ENCODE data around the gene PAPOLA. TPM values are rescaled to one million over a fixed set of nuclear protein-coding genes. Genes with fewer than 3 reads are reported as not detected.

The PAPOLA gene
- total and polyA plus RNA-seq, 2 experiments from 2014 or later = 198 to 237 TPM

DNA sequence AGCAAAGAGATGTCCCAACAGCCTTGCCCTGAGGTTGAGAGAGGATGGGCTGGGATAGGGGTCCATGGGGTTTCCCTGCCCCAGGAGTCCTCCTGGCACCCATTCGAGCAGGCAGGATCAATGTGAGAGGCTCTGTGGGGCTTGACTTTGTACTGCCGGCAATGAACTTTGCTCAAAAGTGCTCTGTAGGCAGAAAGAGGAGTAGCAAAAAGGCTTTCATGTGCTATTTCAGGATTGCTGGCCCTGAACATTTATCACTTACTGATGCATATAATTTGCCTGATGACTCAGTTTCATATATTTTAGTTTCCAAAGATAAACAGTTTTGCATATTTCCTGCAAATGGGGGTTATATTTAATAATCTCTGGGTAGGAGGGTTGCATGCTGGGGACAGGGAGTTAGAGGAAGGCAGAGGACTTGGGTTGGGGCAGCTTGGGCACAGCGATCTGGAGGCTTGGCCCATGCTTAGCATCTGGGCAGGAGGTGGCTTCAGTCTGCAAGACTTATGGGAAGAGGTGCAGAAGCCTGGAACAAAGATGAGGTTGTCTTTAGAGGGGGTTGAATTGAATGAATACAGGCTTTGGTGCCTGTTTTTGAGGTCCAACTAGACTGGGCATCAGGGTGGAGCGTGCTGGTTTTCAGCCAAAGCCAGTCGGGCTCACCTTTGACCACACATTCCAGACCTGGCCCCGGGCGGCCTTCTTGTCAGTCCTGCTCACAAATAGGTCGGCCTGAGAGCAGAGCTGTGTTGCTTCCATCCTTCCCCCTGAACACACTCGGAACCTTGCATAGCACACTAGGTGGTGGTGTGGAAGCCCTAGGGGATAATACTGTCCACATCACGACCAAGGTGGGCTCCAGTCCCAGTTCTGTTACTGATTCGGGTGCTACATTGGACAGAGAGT is 101.4 kb downstream of the PAPOLA start:
- DNase-seq (ENCODE audit: low spot score) (no peak), ATAC-seq (no peak)
- Mint-ChIP-seq H3K4me3 (no peak overlapping the region), H3K9me3 (no peaks in the 10 kb centered on the region), H3K36me3 (ENCODE audit: low read depth) (no peaks in the 10 kb centered on the region), H3K4me1 (no peaks in the 10 kb centered on the region), H3K27me3 (ENCODE audit: insufficient read depth, low read depth, poor library complexity) (peaks cover 5% of the 10 kb centered on the region), H3K27ac (no peak overlapping the region)
- H3K4me2 ChIP-seq = no peak overlapping the region
- no peaks in the 10 kb centered on the region for H3K4me1 ChIP-seq (ENCODE audit: insufficient read depth)
- H4K20me1 ChIP-seq (replicated peaks; ENCODE audit: insufficient read depth) = no peaks in the 10 kb centered on the region
- 0 out of 2 replicates have a peak, but pooled peaks cover 10% of the 10 kb centered on the region for H3K9me2 ChIP-seq (ENCODE audit: insufficient read depth)
- no peaks in the 10 kb centered on the region for H3F3A ChIP-seq (replicated peaks; ENCODE audit: low read depth)
- TF ChIP-seq EZH2 (IDR thresholded peaks at IDR 0.05; ENCODE audit: low read depth, unreplicated experiment) (no peak), POLR2AphosphoS5 (IDR thresholded peaks at IDR 0.05; ENCODE audit: low read depth) (no peak), EZH2phosphoT487 (IDR thresholded peaks at IDR 0.05; ENCODE audit: unreplicated experiment) (no peak), JUNB (IDR thresholded peaks at IDR 0.05; ENCODE audit: unreplicated experiment) (no peak), ZNF331 (CRISPR knock-in tag; IDR thresholded peaks at IDR 0.05; ENCODE audit: low read depth) (no peak), NANOG (IDR thresholded peaks at IDR 0.05; ENCODE audit: borderline replicate concordance) (no peak), CREB1 (CRISPR knock-in tag; IDR thresholded peaks at IDR 0.05; ENCODE audit: low read depth) (no peak), ZNF114 (CRISPR knock-in tag; IDR thresholded peaks at IDR 0.05) (no peak), STAT1 (IDR thresholded peaks at IDR 0.05; ENCODE audit: unreplicated experiment) (no peak)
- TF ChIP-seq, protein P1, sequence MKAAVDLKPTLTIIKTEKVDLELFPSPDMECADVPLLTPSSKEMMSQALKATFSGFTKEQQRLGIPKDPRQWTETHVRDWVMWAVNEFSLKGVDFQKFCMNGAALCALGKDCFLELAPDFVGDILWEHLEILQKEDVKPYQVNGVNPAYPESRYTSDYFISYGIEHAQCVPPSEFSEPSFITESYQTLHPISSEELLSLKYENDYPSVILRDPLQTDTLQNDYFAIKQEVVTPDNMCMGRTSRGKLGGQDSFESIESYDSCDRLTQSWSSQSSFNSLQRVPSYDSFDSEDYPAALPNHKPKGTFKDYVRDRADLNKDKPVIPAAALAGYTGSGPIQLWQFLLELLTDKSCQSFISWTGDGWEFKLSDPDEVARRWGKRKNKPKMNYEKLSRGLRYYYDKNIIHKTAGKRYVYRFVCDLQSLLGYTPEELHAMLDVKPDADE (IDR thresholded peaks at IDR 0.05) = no peak
- TF ChIP-seq, protein P2, sequence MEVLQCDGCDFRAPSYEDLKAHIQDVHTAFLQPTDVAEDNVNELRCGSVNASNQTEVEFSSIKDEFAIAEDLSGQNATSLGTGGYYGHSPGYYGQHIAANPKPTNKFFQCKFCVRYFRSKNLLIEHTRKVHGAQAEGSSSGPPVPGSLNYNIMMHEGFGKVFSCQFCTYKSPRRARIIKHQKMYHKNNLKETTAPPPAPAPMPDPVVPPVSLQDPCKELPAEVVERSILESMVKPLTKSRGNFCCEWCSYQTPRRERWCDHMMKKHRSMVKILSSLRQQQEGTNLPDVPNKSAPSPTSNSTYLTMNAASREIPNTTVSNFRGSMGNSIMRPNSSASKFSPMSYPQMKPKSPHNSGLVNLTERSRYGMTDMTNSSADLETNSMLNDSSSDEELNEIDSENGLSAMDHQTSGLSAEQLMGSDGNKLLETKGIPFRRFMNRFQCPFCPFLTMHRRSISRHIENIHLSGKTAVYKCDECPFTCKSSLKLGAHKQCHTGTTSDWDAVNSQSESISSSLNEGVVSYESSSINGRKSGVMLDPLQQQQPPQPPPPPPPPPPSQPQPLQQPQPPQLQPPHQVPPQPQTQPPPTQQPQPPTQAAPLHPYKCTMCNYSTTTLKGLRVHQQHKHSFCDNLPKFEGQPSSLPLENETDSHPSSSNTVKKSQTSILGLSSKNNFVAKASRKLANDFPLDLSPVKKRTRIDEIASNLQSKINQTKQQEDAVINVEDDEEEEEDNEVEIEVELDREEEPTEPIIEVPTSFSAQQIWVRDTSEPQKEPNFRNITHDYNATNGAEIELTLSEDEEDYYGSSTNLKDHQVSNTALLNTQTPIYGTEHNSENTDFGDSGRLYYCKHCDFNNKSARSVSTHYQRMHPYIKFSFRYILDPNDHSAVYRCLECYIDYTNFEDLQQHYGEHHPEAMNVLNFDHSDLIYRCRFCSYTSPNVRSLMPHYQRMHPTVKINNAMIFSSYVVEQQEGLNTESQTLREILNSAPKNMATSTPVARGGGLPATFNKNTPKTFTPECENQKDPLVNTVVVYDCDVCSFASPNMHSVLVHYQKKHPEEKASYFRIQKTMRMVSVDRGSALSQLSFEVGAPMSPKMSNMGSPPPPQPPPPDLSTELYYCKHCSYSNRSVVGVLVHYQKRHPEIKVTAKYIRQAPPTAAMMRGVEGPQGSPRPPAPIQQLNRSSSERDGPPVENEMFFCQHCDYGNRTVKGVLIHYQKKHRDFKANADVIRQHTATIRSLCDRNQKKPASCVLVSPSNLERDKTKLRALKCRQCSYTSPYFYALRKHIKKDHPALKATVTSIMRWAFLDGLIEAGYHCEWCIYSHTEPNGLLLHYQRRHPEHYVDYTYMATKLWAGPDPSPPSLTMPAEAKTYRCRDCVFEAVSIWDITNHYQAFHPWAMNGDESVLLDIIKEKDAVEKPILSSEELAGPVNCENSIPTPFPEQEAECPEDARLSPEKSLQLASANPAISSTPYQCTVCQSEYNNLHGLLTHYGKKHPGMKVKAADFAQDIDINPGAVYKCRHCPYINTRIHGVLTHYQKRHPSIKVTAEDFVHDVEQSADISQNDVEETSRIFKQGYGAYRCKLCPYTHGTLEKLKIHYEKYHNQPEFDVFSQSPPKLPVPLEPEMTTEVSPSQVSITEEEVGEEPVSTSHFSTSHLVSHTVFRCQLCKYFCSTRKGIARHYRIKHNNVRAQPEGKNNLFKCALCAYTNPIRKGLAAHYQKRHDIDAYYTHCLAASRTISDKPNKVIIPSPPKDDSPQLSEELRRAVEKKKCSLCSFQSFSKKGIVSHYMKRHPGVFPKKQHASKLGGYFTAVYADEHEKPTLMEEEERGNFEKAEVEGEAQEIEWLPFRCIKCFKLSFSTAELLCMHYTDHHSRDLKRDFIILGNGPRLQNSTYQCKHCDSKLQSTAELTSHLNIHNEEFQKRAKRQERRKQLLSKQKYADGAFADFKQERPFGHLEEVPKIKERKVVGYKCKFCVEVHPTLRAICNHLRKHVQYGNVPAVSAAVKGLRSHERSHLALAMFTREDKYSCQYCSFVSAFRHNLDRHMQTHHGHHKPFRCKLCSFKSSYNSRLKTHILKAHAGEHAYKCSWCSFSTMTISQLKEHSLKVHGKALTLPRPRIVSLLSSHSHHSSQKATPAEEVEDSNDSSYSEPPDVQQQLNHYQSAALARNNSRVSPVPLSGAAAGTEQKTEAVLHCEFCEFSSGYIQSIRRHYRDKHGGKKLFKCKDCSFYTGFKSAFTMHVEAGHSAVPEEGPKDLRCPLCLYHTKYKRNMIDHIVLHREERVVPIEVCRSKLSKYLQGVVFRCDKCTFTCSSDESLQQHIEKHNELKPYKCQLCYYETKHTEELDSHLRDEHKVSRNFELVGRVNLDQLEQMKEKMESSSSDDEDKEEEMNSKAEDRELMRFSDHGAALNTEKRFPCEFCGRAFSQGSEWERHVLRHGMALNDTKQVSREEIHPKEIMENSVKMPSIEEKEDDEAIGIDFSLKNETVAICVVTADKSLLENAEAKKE (CRISPR knock-in tag; IDR thresholded peaks at IDR 0.05) = no peak
- TF ChIP-seq, protein P3, sequence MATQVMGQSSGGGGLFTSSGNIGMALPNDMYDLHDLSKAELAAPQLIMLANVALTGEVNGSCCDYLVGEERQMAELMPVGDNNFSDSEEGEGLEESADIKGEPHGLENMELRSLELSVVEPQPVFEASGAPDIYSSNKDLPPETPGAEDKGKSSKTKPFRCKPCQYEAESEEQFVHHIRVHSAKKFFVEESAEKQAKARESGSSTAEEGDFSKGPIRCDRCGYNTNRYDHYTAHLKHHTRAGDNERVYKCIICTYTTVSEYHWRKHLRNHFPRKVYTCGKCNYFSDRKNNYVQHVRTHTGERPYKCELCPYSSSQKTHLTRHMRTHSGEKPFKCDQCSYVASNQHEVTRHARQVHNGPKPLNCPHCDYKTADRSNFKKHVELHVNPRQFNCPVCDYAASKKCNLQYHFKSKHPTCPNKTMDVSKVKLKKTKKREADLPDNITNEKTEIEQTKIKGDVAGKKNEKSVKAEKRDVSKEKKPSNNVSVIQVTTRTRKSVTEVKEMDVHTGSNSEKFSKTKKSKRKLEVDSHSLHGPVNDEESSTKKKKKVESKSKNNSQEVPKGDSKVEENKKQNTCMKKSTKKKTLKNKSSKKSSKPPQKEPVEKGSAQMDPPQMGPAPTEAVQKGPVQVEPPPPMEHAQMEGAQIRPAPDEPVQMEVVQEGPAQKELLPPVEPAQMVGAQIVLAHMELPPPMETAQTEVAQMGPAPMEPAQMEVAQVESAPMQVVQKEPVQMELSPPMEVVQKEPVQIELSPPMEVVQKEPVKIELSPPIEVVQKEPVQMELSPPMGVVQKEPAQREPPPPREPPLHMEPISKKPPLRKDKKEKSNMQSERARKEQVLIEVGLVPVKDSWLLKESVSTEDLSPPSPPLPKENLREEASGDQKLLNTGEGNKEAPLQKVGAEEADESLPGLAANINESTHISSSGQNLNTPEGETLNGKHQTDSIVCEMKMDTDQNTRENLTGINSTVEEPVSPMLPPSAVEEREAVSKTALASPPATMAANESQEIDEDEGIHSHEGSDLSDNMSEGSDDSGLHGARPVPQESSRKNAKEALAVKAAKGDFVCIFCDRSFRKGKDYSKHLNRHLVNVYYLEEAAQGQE (IDR thresholded peaks at IDR 0.05; ENCODE audit: unreplicated experiment) = no peak
- TF ChIP-seq, protein P4, sequence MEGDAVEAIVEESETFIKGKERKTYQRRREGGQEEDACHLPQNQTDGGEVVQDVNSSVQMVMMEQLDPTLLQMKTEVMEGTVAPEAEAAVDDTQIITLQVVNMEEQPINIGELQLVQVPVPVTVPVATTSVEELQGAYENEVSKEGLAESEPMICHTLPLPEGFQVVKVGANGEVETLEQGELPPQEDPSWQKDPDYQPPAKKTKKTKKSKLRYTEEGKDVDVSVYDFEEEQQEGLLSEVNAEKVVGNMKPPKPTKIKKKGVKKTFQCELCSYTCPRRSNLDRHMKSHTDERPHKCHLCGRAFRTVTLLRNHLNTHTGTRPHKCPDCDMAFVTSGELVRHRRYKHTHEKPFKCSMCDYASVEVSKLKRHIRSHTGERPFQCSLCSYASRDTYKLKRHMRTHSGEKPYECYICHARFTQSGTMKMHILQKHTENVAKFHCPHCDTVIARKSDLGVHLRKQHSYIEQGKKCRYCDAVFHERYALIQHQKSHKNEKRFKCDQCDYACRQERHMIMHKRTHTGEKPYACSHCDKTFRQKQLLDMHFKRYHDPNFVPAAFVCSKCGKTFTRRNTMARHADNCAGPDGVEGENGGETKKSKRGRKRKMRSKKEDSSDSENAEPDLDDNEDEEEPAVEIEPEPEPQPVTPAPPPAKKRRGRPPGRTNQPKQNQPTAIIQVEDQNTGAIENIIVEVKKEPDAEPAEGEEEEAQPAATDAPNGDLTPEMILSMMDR (conservative IDR thresholded peaks at IDR 0.05; ENCODE audit: low read depth in 2 of 2) = no peak
- no peaks in the 10 kb centered on the region for H3K27me3 ChIP-seq (ENCODE audit: insufficient read depth)
- no peak overlapping the region for H2AFZ ChIP-seq
- H3K36me3 ChIP-seq (ENCODE audit: insufficient read depth) = no peaks in the 10 kb centered on the region
- no peak overlapping the region for H3K27ac ChIP-seq (ENCODE audit: low read depth)
- H3K4me3 ChIP-seq = no peak overlapping the region
- H3K79me2 ChIP-seq (replicated peaks; ENCODE audit: insufficient read depth) = no peaks in the 10 kb centered on the region

All from GM23338 (cell line).